ENCODE measurements around the gene SCN10A.

DNA sequence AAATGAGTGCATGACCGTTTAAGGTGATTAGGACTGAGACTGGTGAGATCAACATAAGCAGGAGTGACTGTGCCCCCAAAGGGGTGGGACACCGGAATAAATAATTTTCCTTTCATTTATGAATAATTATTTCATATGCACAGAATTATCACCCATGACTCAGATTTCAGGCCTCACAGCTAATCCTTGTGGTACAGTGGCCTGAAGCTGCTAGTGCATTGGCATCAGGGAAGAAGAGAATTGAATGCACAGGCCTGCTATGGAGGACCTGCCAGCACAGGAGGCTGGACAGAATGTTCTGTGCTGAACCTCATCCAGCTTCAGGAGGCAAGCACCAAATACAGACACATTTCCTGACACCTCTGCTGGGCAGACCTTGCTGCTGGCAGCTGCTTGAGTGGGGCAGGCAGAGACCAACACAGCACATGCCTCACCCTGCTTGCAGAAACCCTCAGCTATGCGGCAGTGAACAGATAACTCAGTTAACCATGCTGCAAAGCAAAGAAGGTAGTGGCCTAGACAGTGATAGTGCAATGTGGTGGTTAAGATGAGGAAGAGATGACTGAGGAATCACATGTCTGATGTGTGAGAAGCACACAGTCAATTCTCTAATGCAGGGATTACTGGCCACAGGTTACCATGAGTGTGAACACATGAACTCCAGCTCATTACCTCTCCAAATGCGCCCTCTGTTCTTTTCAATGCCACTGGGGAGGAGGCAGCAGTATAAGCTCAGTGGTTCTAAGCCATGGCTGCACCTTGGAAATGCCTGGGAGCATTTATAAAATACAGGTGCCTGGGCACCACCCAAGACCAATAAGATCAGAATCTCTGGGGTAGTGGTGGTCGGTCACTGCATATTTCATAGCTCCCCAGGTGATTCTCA lies 98.4 kb downstream of the SCN10A start:
- TF ChIP-seq EP300 (IDR thresholded peaks at IDR 0.05), result no peak
- TF ChIP-seq, protein P1, sequence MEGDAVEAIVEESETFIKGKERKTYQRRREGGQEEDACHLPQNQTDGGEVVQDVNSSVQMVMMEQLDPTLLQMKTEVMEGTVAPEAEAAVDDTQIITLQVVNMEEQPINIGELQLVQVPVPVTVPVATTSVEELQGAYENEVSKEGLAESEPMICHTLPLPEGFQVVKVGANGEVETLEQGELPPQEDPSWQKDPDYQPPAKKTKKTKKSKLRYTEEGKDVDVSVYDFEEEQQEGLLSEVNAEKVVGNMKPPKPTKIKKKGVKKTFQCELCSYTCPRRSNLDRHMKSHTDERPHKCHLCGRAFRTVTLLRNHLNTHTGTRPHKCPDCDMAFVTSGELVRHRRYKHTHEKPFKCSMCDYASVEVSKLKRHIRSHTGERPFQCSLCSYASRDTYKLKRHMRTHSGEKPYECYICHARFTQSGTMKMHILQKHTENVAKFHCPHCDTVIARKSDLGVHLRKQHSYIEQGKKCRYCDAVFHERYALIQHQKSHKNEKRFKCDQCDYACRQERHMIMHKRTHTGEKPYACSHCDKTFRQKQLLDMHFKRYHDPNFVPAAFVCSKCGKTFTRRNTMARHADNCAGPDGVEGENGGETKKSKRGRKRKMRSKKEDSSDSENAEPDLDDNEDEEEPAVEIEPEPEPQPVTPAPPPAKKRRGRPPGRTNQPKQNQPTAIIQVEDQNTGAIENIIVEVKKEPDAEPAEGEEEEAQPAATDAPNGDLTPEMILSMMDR (IDR thresholded peaks at IDR 0.05), result no peak
- TF ChIP-seq POLR2A (IDR thresholded peaks at IDR 0.05), result no peak
- TF ChIP-seq POLR2AphosphoS5 (IDR thresholded peaks at IDR 0.05), result no peak

All from gastroesophageal sphincter (tissue), 3 donors.